ENCODE measurements around the gene WNT6.

WNT6 gene

GRCh38 chr2:218894880-218895157 lies 35.2 kb downstream of the WNT6 start:
- peaks cover 14% of the 10 kb centered on the region for H3K27me3 ChIP-seq

DNA sequence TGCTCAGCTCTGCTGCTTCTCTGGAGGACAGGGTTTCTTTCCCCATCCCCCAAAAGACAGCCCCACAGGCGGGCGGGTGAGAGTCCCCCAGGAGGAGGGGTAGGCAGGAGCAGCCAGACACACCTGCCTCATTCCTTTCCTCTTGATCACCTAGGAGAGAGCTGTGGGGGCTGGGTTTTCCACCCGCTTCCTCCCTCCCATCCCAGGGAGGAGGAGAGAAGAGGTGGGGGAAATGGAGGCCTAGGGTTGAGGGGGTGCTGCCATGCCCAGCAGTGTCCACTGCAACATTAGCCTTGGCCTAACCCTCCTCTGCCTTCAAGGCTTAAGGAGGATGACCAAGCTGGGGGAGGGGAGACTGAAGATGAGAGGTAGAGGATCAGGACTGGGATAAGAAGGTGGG lies 35.7 kb downstream of the WNT6 start:
- Histone ChIP-seq H3K4me1 (peaks cover 27% of the 10 kb centered on the region), H3K4me3 (ENCODE audit: low read depth, low read length) (no peak overlapping the region), H3K36me3 (no peaks in the 10 kb centered on the region), H3K27me3 (peaks cover 14% of the 10 kb centered on the region), H3K9me3 (no peaks in the 10 kb centered on the region)
- DNase-seq = no peak
- TF ChIP-seq CTCF (IDR thresholded peaks at IDR 0.05; ENCODE audit: low read depth, low read length) = no peak

More at GRCh38 chr2:218894880-218895157, 35.2 kb downstream of the WNT6 start:
- TF ChIP-seq CTCF (IDR thresholded peaks at IDR 0.05; ENCODE audit: low read depth, low read length) = no peak
- no peak overlapping the region for H3K4me3 ChIP-seq (ENCODE audit: low read depth, low read length)
- no peak for DNase-seq
- H3K36me3 ChIP-seq = no peaks in the 10 kb centered on the region
- peaks cover 27% of the 10 kb centered on the region for H3K4me1 ChIP-seq
- H3K9me3 ChIP-seq = no peaks in the 10 kb centered on the region

DNA sequence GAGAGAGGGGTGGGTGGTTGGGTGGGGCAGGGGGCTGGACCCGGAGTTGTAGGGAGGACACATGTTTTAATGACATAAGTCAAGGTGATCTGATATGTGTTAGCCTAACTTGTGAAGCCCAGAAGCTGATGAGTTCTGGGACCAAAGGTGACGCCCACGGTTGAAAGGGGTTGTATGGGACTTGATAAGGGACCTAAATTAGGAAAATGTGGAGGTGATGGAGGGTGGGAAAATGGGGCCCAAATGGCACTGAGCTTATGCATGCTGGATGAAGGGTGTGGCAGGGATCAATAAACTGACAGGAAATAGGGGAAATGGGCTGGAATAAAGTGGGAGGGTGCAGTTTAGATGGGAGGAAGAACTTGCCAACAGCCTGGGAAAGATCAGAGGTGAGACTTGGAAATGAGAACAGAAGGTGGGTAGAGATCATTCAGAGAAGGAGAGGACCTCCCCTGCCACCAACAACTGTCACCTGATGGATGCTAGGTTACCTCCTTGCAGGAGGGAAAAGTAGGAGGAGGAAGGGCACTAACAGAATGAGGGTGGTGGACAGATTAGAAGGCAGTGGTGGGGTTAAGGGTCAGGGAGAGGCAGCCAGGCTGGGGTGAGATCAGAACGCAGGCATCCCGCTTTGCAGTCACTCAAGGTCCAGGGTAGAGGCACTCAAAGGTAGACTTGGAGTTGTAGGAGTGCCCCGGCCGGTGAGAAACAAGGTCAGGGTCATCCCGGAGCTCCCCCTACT lies 36.3 kb downstream of the WNT6 start:
- Histone ChIP-seq H3K36me3 (no peaks in the 10 kb centered on the region), H3K27me3 (peaks cover 14% of the 10 kb centered on the region), H3K9me3 (no peaks in the 10 kb centered on the region), H3K4me1 (peaks cover 27% of the 10 kb centered on the region), H3K4me3 (ENCODE audit: low read depth, low read length) (no peak overlapping the region; the same call in 1 of the 2 replicates)
- no peak for TF ChIP-seq CTCF (IDR thresholded peaks at IDR 0.05; ENCODE audit: low read depth, low read length)
- DNase-seq = no peak

GRCh38 chr2:218896501-218897393 lies 37.1 kb downstream of the WNT6 start:
- peak; percentile 43; the same call in 1 of the 2 replicates for TF ChIP-seq CTCF (IDR thresholded peaks at IDR 0.05; ENCODE audit: low read depth, low read length)
- Histone ChIP-seq H3K4me3 (ENCODE audit: low read depth, low read length) (peak overlapping the region; percentile 62), H3K9me3 (no peaks in the 10 kb centered on the region), H3K27me3 (peaks cover 14% of the 10 kb centered on the region), H3K36me3 (no peaks in the 10 kb centered on the region), H3K4me1 (peaks cover 23% of the 10 kb centered on the region)
- peak; percentile 67 for DNase-seq

- peaks cover 19% of the 10 kb centered on the region for H3K4me1 ChIP-seq
- H3K27me3 ChIP-seq = peaks cover 14% of the 10 kb centered on the region
- no peak for TF ChIP-seq CTCF (IDR thresholded peaks at IDR 0.05; ENCODE audit: low read depth, low read length)
- peak overlapping the region; percentile 62 for H3K4me3 ChIP-seq (ENCODE audit: low read depth, low read length)
- peak; percentile 49 for DNase-seq
- H3K9me3 ChIP-seq = no peaks in the 10 kb centered on the region
- H3K36me3 ChIP-seq = no peaks in the 10 kb centered on the region
These were observed 37.9 kb downstream of the WNT6 start for GRCh38 chr2:218897394-218898108.

All from BE2C (cell line).